Activated gamma-delta T cell treated with anti-CD3 and anti-CD28 coated beads, Interleukin-2, amount 50 U/mL, for 16 hours (primary cell): ENCODE results near the gene CHAF1B.

Experiments used
- DNase-seq: peaks from one replicate; pipeline ENCODE4 v3.0.0-alpha.2; 2020; ENCODE audit warnings: low read depth

The CHAF1B gene

DNA sequence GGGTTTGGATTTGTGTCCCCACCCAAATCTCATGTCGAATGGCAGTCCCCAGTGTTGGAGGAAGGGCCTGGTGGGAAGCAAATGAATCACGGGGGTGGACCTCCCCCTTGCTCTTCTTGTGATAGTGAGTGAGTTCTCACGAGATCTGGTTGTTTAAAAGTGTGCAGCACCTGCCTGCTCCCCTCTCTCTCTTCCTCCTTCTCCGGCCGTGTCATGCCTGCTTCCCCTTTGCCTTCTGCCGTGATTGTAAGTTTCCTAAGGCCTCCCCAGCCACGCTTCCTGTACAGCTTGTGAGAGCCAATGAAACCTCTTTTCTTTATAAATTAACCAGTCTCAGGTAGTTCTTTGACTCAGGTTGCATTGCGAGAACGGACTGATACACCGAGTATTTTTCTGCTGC is 78.8 kb downstream of the CHAF1B start:
- DNase-seq, result no peak

DNA sequence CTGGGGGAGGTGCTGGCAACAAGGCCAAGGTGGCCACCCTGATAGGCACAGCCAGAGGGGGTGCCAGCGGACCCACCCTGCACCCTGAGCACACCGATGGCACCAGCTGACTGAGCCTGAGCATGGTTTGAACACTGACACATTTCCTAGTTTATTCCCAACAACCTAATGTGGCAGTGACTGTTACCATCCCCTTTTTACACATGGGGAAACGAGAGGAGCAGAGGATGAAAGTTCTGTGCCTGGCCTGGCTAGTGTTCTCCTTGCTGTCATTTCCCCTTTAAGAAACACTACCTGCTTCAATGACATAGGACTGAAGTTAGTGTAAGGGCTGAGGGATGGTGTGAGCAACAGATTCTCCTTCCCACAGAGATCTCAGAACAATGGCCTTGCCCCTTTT is 79.4 kb downstream of the CHAF1B start:
- DNase-seq, result no peak

DNA sequence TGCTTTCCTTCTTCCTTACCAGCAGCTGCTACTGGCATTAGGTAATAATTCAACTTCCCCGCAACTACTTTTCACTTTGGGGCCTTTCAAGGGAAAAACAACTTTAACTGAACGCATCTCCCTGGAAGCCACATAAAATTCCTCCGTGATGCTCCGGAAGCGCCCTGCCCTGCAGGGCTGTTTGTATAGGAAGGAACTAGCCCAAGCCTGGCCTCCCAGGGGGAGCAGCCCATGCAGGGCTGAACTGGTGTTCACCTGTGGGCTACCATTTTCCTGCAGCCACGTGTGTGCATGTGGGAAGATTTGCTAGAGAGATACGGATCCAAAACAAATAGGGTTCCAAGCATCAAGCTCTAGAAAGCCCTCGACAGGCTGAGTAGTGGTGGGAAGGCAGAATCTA is 80.3 kb downstream of the CHAF1B start:
- no peak for DNase-seq

DNA sequence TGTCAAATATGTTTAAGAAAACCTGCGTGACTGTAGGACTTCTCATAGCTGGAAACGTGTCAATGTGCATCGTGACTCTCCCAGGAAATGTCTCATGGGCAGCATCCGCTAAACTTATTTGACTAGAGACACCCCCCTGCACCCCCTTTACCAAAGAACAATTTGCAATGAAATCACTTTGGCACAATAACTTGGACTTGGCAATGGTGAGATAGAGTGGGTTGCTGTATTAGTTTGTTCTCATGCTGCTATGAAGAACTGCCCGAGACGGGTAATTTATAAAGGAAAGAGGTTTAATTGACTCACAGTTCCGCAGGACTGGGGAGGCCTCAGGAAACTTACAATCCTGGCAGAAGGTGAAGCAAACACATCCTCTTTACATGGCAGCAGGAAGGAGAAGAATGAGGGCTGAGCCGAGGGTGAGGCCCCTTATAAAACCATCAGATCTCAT is 80.9 kb downstream of the CHAF1B start:
- DNase-seq, result no peak
